Measurements from ENCODE around the gene MAN1A2.

Gene MAN1A2

GRCh38 chr1:117576236-117576635 is 209.0 kb downstream of the MAN1A2 start:
- Histone ChIP-seq H3K36me3 (ENCODE audit: control insufficient read depth, insufficient read depth, low read length) (no peaks in the 10 kb centered on the region), H3K9ac (ENCODE audit: low read depth, low read length) (no peak overlapping the region), H3K27me3 (ENCODE audit: control insufficient read depth, insufficient read depth, low read length) (no peaks in the 10 kb centered on the region), H3K4me1 (ENCODE audit: control insufficient read depth, insufficient read depth, low read length) (no peaks in the 10 kb centered on the region), H3K27ac (ENCODE audit: low read depth, low read length) (no peak overlapping the region), H3K9me3 (ENCODE audit: control insufficient read depth, insufficient read depth, low read length) (no peaks in the 10 kb centered on the region), H3K4me3 (ENCODE audit: low read depth, low read length) (no peak overlapping the region)

- Histone ChIP-seq H3K4me3 (ENCODE audit: low read depth, low read length) (no peak overlapping the region), H3K9ac (ENCODE audit: low read depth, low read length) (no peak overlapping the region), H3K27ac (ENCODE audit: low read depth, low read length) (no peak overlapping the region), H3K27me3 (ENCODE audit: control insufficient read depth, insufficient read depth, low read length) (no peaks in the 10 kb centered on the region), H3K4me1 (ENCODE audit: control insufficient read depth, insufficient read depth, low read length) (no peaks in the 10 kb centered on the region), H3K9me3 (ENCODE audit: control insufficient read depth, insufficient read depth, low read length) (no peaks in the 10 kb centered on the region), H3K36me3 (ENCODE audit: control insufficient read depth, insufficient read depth, low read length) (no peaks in the 10 kb centered on the region)
Measured at GRCh38 chr1:117577191-117577885, 210.1 kb downstream of the MAN1A2 start.

GRCh38 chr1:117578466-117578865 is 211.2 kb downstream of the MAN1A2 start:
- no peaks in the 10 kb centered on the region for H3K27me3 ChIP-seq (ENCODE audit: control insufficient read depth, insufficient read depth, low read length)
- no peaks in the 10 kb centered on the region for H3K9me3 ChIP-seq (ENCODE audit: control insufficient read depth, insufficient read depth, low read length)
- H3K4me3 ChIP-seq (ENCODE audit: low read depth, low read length) = no peak overlapping the region
- no peaks in the 10 kb centered on the region for H3K4me1 ChIP-seq (ENCODE audit: control insufficient read depth, insufficient read depth, low read length)
- H3K9ac ChIP-seq (ENCODE audit: low read depth, low read length) = no peak overlapping the region
- no peaks in the 10 kb centered on the region for H3K36me3 ChIP-seq (ENCODE audit: control insufficient read depth, insufficient read depth, low read length)
- H3K27ac ChIP-seq (ENCODE audit: low read depth, low read length) = no peak overlapping the region
